HepG2 (cell line): Measurements from ENCODE around the gene DCTN3.

Experiments
- CTCF ChIP-seq: sonication (generic); formaldehyde crosslinking; IDR thresholded peaks from 2 replicates; pipeline ENCODE4 v1.5.0; 2020; ENCODE audit warnings: mild to moderate bottlenecking, missing genetic modification reagents, moderate library complexity
- NFE2L2 ChIP-seq: fragments of 150-350 bp; IDR thresholded peaks from 2 replicates; pipeline ENCODE4 v1.6.1; 2014; ENCODE audit warnings: low read length
- SMAD3 ChIP-seq: sonication (generic); formaldehyde crosslinking; IDR thresholded peaks from 2 replicates; pipeline ENCODE4 v1.4.0; 2020; ENCODE audit warnings: missing genetic modification reagents
- ZBTB26 ChIP-seq: IDR thresholded peaks from 2 replicates; pipeline ENCODE4 v1.6.1; 2016; ENCODE audit warnings: missing compliant biosample characterization, missing genetic modification reagents, borderline replicate concordance
- ZNF431 ChIP-seq: sonication (generic); formaldehyde crosslinking; IDR thresholded peaks from 2 replicates; pipeline ENCODE4 v1.9.0; 2022; ENCODE audit warnings: missing genetic modification reagents, low read depth, mild to moderate bottlenecking, borderline replicate concordance
- TF ChIP-seq, protein P1 (sequence below): sonication (generic); formaldehyde crosslinking; IDR thresholded peaks from 2 replicates; pipeline ENCODE4 v1.5.1; 2020; ENCODE audit warnings: mild to moderate bottlenecking, missing genetic modification reagents, borderline replicate concordance

- TF ChIP-seq, protein P1, sequence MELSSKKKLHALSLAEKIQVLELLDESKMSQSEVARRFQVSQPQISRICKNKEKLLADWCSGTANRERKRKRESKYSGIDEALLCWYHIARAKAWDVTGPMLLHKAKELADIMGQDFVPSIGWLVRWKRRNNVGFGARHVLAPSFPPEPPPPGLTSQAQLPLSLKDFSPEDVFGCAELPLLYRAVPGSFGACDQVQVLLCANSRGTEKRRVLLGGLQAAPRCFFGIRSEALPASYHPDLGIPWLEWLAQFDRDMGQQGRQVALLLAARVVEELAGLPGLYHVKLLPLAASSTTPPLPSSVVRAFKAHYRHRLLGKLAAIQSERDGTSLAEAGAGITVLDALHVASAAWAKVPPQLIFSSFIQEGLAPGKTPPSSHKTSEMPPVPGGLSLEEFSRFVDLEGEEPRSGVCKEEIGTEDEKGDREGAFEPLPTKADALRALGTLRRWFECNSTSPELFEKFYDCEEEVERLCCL (CRISPR knock-in tag), result no peak
- no peak for TF ChIP-seq NFE2L2
- TF ChIP-seq CTCF (CRISPR knock-in tag), result no peak
- TF ChIP-seq ZBTB26 (CRISPR knock-in tag), result no peak
- no peak for TF ChIP-seq ZNF431 (CRISPR knock-in tag)
- TF ChIP-seq SMAD3 (CRISPR knock-in tag), result no peak
Observed at GRCh38 chr9:34647084-34647403, 26.7 kb upstream of the DCTN3 start.
